ENCODE data around the gene CBX3.

DNA sequence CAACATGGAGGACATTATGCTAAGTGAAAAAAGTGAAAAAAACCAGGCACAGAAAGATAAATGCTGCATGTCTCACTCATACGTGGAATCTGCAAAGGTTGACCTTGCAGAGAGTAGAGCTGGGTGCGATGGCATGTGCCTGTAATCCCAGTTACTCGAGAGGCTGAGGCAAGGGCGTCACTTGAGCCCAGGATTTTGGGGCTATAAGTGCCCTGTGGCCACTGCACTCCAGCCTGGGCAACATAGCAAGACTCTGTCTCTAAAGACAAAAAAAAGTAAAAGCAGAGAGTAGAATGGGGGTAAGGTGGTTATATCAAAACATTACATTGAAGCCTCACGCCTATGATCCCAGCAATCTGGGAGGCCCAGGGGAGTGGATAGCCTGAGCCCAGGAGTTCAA is 22.8 kb downstream of the CBX3 start:
- TF ChIP-seq TCF7 (IDR thresholded peaks at IDR 0.05; ENCODE audit: borderline replicate concordance) (no peak), ESRRA (IDR thresholded peaks at IDR 0.05; ENCODE audit: low read length) (no peak), KAT2A (conservative IDR thresholded peaks at IDR 0.05; ENCODE audit: control insufficient read depth, low read depth, low read length) (no peak)
- TF ChIP-seq, protein P1, sequence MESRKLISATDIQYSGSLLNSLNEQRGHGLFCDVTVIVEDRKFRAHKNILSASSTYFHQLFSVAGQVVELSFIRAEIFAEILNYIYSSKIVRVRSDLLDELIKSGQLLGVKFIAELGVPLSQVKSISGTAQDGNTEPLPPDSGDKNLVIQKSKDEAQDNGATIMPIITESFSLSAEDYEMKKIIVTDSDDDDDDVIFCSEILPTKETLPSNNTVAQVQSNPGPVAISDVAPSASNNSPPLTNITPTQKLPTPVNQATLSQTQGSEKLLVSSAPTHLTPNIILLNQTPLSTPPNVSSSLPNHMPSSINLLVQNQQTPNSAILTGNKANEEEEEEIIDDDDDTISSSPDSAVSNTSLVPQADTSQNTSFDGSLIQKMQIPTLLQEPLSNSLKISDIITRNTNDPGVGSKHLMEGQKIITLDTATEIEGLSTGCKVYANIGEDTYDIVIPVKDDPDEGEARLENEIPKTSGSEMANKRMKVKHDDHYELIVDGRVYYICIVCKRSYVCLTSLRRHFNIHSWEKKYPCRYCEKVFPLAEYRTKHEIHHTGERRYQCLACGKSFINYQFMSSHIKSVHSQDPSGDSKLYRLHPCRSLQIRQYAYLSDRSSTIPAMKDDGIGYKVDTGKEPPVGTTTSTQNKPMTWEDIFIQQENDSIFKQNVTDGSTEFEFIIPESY (IDR thresholded peaks at IDR 0.05) = no peak
- TF ChIP-seq, protein P2, sequence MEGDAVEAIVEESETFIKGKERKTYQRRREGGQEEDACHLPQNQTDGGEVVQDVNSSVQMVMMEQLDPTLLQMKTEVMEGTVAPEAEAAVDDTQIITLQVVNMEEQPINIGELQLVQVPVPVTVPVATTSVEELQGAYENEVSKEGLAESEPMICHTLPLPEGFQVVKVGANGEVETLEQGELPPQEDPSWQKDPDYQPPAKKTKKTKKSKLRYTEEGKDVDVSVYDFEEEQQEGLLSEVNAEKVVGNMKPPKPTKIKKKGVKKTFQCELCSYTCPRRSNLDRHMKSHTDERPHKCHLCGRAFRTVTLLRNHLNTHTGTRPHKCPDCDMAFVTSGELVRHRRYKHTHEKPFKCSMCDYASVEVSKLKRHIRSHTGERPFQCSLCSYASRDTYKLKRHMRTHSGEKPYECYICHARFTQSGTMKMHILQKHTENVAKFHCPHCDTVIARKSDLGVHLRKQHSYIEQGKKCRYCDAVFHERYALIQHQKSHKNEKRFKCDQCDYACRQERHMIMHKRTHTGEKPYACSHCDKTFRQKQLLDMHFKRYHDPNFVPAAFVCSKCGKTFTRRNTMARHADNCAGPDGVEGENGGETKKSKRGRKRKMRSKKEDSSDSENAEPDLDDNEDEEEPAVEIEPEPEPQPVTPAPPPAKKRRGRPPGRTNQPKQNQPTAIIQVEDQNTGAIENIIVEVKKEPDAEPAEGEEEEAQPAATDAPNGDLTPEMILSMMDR (IDR thresholded peaks at IDR 0.05 in 2 of 3, conservative IDR thresholded peaks at IDR 0.05 in 1 of 3; ENCODE audit: control insufficient read depth in 2 of 3, extremely low read depth in 1 of 3, insufficient read depth in 1 of 3, low read depth in 3 of 3, low read length in 3 of 3) = no peak

Data from GM12878 (cell line).